ENCODE data around the gene MAEA.

The MAEA gene

DNA sequence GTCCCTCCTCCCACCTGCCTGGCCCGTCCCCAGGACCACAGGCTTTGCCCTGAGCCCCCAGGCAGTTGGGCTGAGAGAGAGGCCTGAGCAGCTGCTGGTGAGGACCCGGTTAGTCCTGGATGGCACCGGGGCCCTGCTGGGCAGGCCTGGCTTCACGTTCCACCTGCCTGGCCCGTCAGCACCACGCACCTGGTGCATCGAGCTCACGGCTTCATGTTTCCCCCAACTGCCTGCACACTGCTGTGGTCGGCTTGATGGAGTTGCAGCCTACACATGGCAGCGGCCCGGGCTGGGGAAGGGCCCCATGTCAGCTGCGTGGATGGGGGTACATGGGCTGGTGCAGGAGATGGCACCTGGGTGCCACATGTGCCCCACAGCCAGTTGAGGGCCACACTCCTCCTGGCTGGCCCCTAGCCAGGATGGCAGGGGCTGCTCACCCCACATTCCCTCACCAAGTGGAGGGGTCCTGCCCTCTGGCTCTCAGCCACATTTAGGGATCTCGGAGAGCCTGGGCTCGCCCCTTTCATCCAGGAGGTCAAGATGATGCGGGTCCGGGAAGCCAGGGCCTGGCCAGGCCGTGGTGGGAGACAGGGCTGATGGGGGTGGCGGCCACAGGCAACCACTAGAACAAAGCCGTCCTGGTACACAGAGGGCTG, 88.0 kb downstream of the MAEA start:
- DNase-seq (ENCODE audit: insufficient read length, low spot score): no peak
- no peak for FAIRE-seq
- TF ChIP-seq, protein P1, sequence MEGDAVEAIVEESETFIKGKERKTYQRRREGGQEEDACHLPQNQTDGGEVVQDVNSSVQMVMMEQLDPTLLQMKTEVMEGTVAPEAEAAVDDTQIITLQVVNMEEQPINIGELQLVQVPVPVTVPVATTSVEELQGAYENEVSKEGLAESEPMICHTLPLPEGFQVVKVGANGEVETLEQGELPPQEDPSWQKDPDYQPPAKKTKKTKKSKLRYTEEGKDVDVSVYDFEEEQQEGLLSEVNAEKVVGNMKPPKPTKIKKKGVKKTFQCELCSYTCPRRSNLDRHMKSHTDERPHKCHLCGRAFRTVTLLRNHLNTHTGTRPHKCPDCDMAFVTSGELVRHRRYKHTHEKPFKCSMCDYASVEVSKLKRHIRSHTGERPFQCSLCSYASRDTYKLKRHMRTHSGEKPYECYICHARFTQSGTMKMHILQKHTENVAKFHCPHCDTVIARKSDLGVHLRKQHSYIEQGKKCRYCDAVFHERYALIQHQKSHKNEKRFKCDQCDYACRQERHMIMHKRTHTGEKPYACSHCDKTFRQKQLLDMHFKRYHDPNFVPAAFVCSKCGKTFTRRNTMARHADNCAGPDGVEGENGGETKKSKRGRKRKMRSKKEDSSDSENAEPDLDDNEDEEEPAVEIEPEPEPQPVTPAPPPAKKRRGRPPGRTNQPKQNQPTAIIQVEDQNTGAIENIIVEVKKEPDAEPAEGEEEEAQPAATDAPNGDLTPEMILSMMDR (IDR thresholded peaks at IDR 0.05; ENCODE audit: insufficient read depth, missing control alignments): no peak

DNA sequence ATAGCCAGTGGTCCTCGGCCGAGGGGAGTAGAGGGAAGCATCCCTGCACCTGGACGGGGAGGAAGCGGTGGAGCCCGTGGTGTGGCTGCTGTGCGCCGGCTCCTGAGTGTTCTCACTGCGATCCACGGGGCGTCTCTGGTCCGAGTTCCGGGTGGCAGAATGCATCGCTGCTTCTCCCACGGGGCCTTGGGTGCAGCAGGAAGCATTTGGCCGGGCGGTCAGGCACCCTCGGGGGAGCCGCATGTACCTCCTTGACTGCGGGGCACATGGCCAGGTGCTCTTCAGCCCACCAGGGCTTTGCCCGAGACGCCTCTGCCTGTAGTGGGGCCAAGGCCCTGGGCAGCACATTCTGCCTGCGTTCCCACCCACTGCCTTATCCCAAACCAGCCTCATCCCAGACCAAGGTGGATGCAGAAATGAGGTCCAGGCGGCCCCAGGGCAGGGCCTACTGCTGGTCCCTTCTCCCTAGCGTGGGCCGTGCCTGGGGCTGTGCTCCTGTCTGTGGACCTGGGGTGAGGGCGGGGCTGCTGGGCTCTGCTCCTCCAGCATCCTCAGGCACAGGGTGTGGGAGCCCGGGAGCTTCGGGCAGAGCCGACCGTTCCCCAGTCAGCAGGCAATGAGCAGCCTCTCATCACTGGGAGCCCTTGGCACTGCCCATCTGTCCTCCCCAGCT, 89.0 kb downstream of the MAEA start:
- TF ChIP-seq, protein P1 (IDR thresholded peaks at IDR 0.05; ENCODE audit: insufficient read depth, missing control alignments): no peak
- no peak for DNase-seq (ENCODE audit: insufficient read length, low spot score)
- no peak for FAIRE-seq

DNA sequence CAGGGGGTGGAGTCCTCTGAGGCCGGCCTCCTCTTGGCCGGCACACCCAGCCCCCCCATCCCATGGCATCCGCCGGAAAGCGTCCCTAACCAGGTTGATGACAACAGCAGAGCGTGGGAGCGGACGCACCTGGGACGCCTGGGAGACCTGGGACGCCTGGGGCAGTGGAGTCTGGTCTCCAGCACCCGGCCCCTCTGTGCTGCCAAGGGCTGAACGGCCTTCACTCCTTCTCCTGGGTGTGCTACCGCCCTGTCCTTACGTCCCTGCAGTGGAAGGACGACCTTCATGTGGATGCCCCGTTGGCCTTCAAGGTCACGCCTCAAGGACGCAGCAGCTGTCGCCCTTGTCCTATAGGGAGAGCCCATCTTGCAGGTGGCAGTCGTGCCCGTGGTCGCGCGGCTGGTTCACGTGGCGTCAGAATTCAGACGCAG, 89.7 kb downstream of the MAEA start:
- no peak for FAIRE-seq
- DNase-seq (ENCODE audit: insufficient read length, low spot score): no peak
- TF ChIP-seq, protein P1 (IDR thresholded peaks at IDR 0.05; ENCODE audit: insufficient read depth, missing control alignments): no peak

DNA sequence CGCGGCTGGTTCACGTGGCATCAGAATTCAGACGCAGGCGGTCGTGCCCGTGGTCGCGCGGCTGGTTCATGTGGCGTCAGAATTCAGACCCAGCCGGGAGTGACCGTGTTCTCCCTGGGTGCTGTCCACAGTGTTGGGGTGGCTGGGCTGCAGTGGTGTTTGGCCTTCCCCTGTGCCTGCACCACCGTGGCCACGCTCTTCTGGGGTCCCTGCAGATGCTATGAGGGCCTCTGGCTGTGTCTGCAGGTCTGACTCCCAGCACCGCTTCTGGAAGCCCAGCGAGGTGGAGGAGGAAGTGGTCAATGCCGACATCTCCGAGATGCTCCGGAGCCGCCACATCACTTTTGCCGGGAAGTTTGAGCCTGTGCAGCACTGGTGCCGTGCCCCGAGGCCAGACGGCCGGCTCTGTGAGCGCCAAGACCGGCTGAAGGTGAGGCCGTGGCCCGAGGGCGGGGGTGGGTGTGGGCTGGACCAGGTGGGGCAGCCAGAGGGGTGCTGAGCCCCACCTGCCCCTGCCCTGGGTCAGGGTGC, 90.2 kb downstream of the MAEA start:
- DNase-seq (ENCODE audit: insufficient read length, low spot score) (no peak), FAIRE-seq (no peak)
- TF ChIP-seq, protein P1 (IDR thresholded peaks at IDR 0.05; ENCODE audit: insufficient read depth, missing control alignments): no peak

DNA sequence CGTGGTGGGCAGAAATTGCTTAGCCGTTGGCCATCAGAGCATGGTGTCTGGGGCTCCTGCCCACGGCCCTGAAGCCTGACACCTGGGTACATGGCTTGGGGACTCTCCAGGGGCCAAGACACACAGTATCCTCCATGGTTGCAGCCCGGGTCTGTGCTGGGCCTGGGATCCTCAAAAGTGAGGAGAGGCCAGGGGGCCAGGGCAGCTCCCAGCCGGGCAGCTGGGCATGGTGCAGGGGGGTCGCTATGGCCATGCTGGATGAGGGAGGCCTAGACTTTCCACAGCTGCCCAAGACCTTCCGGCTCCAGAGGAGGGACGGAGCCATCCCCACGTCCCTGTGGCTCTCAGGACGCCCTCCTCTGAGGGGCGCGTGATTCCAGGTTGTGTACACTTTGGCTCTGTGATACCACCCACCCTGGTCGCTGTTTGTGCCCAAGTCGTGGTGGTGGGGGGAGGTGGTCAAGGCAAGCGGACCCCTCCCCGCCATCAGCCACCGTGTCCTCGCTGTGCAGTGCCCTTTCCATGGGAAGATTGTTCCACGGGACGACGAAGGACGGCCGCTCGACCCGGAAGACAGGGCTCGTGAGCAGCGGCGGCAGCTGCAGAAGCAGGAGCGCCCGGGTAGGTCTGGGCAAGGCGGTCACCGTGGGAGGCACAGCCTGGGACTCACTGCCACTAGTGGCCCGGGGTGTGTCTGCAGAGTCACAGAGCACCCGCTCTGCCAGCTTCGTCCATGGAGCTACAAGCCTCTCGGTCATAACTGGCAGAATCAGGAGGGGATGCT, 90.9 kb downstream of the MAEA start:
- DNase-seq (ENCODE audit: insufficient read length, low spot score): no peak
- TF ChIP-seq, protein P1 (IDR thresholded peaks at IDR 0.05; ENCODE audit: insufficient read depth, missing control alignments): no peak
- no peak for FAIRE-seq

DNA sequence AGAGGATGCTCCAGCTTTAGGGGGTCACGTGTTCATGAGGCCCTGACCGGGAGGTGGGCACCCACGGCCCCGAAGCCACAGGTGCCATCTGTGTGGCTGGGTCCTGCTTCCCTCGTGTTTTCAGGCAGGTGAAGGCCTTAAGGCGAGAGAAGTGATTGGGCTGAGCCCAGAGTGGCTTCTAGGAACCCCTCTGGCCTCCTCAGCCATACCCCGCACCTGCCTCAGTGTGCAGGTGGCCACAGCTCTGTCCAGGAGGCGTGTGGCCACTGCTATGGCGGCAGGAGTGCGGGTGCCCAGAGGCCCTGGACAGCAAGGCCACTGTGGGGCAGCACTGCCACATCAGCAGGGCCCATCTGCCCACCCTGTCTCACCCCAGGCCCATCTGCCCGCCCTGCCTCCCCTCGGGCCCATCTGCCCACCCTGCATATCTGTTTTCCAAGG, 91.5 kb downstream of the MAEA start:
- TF ChIP-seq, protein P1 (IDR thresholded peaks at IDR 0.05; ENCODE audit: insufficient read depth, missing control alignments): no peak
- DNase-seq (ENCODE audit: insufficient read length, low spot score) (no peak), FAIRE-seq (no peak)
